Activated T-cell treated with anti-CD3 and anti-CD28 coated beads, Interleukin-2, amount 50 U/mL, for 24 hours (primary cell): ENCODE measurements around the gene VAT1L.

Experiments
- DNase-seq: peaks from one replicate; pipeline ENCODE4 v3.0.0-alpha.2; 2020
- H3K27ac Mint-ChIP-seq: 2 replicates; pipeline ENCODE4 v1.8.0; 2020; ENCODE audit warnings: mild to moderate bottlenecking, mixed read lengths
- H3K27me3 Mint-ChIP-seq: 2 replicates; pipeline ENCODE4 v1.8.0; 2020; ENCODE audit warnings: mixed read lengths
- H3K36me3 Mint-ChIP-seq: 2 replicates; pipeline ENCODE4 v1.8.0; 2020; ENCODE audit warnings: low read depth, mixed read lengths
- H3K4me1 Mint-ChIP-seq: 2 replicates; pipeline ENCODE4 v1.8.0; 2020; ENCODE audit warnings: low read depth, mixed read lengths
- H3K4me3 Mint-ChIP-seq: 2 replicates; pipeline ENCODE4 v1.8.0; 2020; ENCODE audit warnings: mild to moderate bottlenecking, moderate library complexity, mixed read lengths
- H3K9me3 Mint-ChIP-seq: 2 replicates; pipeline ENCODE4 v1.8.0; 2020; ENCODE audit warnings: mixed read lengths

VAT1L gene

GRCh38 chr16:77858060-77858459 is 69.7 kb downstream of the VAT1L start:
- peaks cover 15% of the 10 kb centered on the region for H3K27me3 Mint-ChIP-seq
- no peaks in the 10 kb centered on the region for H3K4me1 Mint-ChIP-seq
- DNase-seq = no peak
- no peaks in the 10 kb centered on the region for H3K9me3 Mint-ChIP-seq
- H3K36me3 Mint-ChIP-seq = no peaks in the 10 kb centered on the region
- H3K4me3 Mint-ChIP-seq = no peak overlapping the region
- no peak overlapping the region for H3K27ac Mint-ChIP-seq

DNA sequence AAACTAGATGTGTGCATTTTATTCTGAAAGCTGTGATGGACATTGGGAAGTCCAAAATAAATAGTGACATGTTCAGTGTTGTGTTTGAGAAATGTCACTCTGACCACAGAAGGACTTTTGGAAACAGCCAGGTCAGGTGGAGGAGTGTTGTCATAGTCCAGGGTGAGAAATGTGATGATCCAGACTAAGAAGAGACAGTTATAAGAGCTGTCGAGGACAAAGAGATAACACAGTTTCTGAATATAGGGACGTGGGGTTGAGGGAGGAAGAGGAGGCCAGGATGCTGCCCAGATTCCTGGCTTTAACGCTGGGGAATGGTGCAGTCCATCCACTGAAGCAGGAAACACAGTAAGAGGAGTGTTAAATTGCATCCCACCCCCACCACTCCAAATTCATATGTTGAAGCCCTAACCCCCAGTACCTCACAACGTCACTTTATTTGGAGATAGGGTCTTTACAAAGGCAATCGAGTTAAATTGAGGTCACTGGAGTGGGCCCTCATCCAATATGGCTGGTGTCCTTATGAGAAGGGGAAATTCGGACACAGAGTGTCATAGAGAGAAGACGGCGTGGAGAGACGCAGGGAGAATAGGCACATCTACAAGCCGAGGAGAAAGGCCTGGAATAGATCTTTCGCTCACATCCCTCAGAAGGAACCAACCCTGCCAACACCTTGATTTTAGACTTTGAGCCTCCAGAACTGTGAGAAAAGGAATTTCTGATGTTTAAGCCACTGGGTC is 71.3 kb downstream of the VAT1L start:
- Mint-ChIP-seq H3K27me3 (peaks cover 18% of the 10 kb centered on the region), H3K9me3 (no peaks in the 10 kb centered on the region), H3K27ac (no peak overlapping the region), H3K36me3 (no peaks in the 10 kb centered on the region), H3K4me1 (no peaks in the 10 kb centered on the region), H3K4me3 (no peak overlapping the region)
- DNase-seq = no peak

- Mint-ChIP-seq H3K27me3 (peaks cover 25% of the 10 kb centered on the region), H3K36me3 (no peaks in the 10 kb centered on the region), H3K9me3 (no peaks in the 10 kb centered on the region), H3K4me1 (no peaks in the 10 kb centered on the region), H3K27ac (no peak overlapping the region), H3K4me3 (no peak overlapping the region)
- DNase-seq = no peak
Measured at GRCh38 chr16:77860953-77861352, 72.6 kb downstream of the VAT1L start.

DNA sequence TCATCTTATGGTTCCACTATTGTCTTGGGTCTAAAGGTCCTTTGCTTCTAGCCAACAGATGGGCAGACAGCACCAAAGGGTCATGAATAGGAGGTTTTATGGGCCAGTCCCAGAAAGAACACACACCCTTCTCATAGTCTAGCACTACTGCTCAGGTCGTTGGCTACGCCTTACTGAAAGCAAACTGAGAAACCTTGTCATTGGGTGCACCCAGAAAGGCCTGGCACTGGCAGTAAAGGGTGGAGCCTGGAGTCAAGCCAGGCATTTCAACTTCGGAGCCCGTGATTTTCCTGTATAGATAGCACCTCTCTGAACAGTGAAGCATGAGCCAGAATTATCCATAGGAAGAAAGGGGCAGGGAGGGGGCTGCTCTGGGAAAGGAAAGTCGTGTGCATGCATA is 74.9 kb downstream of the VAT1L start:
- H3K36me3 Mint-ChIP-seq = no peaks in the 10 kb centered on the region
- no peak for DNase-seq
- H3K9me3 Mint-ChIP-seq = no peaks in the 10 kb centered on the region
- H3K4me3 Mint-ChIP-seq = no peak overlapping the region
- no peak overlapping the region for H3K27ac Mint-ChIP-seq
- peaks cover 19% of the 10 kb centered on the region for H3K27me3 Mint-ChIP-seq
- peaks cover 3% of the 10 kb centered on the region for H3K4me1 Mint-ChIP-seq

DNA sequence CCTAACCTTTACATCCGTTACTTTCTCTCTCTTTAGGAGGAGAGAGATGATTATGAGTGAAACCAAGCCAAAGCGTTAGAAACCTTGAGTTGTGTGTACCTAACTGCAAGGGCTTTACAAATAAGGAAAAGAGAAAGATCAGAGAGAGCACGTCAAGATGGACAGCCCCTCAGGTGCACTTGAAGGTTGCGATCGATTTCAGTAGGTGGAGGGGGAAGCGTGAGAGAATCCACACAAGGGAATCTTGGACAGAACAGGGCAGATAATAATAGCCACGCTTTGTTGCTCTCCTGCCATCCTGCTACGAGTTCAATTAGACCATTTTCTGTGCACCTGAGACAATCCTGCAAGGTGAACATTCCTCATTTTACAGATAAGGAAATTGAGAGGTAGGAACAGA is 78.4 kb downstream of the VAT1L start:
- DNase-seq = no peak
- no peak overlapping the region for H3K4me3 Mint-ChIP-seq
- H3K27ac Mint-ChIP-seq = no peak overlapping the region
- peaks cover 10% of the 10 kb centered on the region for H3K4me1 Mint-ChIP-seq
- peaks cover 19% of the 10 kb centered on the region for H3K27me3 Mint-ChIP-seq
- no peaks in the 10 kb centered on the region for H3K9me3 Mint-ChIP-seq
- no peaks in the 10 kb centered on the region for H3K36me3 Mint-ChIP-seq

GRCh38 chr16:77868052-77868451 is 79.7 kb downstream of the VAT1L start:
- peaks cover 24% of the 10 kb centered on the region for H3K27me3 Mint-ChIP-seq
- H3K27ac Mint-ChIP-seq = no peak overlapping the region
- H3K4me1 Mint-ChIP-seq = peaks cover 10% of the 10 kb centered on the region
- no peak overlapping the region for H3K4me3 Mint-ChIP-seq
- DNase-seq = no peak
- H3K36me3 Mint-ChIP-seq = no peaks in the 10 kb centered on the region
- no peaks in the 10 kb centered on the region for H3K9me3 Mint-ChIP-seq

DNA sequence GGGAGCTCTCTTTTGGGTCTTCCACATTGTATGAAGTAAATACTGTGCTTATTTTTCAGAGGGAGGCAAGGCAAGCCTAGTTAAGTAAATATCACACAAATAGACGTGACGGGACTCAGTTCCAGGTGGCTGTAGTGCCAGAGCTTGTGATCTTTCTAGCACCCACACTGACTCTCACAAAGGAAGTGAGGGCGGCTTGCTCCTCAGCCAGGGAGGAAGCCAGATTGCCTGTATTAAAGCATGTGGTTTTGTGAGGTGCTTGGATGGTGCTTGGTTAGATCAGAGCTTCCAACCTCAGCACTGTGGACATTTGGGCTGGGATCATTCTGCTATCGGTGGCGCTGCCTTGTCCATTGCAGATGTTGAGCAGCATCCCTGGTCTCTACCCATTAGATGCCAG is 80.1 kb downstream of the VAT1L start:
- no peak for DNase-seq
- H3K36me3 Mint-ChIP-seq = no peaks in the 10 kb centered on the region
- H3K27me3 Mint-ChIP-seq = peaks cover 24% of the 10 kb centered on the region
- peaks cover 10% of the 10 kb centered on the region for H3K4me1 Mint-ChIP-seq
- no peaks in the 10 kb centered on the region for H3K9me3 Mint-ChIP-seq
- no peak overlapping the region for H3K4me3 Mint-ChIP-seq
- H3K27ac Mint-ChIP-seq = no peak overlapping the region

- Mint-ChIP-seq H3K4me3 (no peak overlapping the region), H3K27ac (no peak overlapping the region), H3K4me1 (peaks cover 10% of the 10 kb centered on the region), H3K36me3 (no peaks in the 10 kb centered on the region), H3K27me3 (peaks cover 14% of the 10 kb centered on the region), H3K9me3 (no peaks in the 10 kb centered on the region)
- DNase-seq = no peak
Measured at GRCh38 chr16:77869997-77870813, 81.8 kb downstream of the VAT1L start.

DNA sequence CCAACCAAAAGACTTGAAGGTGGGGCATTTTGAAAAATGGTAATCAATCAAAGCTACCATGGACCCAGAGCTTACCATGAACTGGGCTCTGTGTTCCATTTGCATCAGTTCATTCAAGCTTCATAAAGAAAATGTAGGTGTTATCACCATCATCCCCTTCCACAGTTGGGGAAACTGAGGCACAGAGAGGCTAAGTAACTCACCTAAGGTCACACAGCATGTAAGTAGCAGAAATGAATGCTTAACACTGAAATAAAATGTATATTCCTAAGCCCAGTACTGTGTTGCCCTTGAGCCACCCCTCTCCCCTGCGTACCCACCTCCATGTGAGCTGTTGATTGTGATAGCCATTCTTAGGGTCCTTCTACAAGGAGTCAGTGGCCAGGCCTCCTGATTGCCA is 83.6 kb downstream of the VAT1L start:
- DNase-seq = no peak
- Mint-ChIP-seq H3K9me3 (no peaks in the 10 kb centered on the region), H3K36me3 (no peaks in the 10 kb centered on the region), H3K27me3 (peaks cover 13% of the 10 kb centered on the region), H3K4me3 (no peak overlapping the region), H3K4me1 (peaks cover 9% of the 10 kb centered on the region), H3K27ac (no peak overlapping the region)

DNA sequence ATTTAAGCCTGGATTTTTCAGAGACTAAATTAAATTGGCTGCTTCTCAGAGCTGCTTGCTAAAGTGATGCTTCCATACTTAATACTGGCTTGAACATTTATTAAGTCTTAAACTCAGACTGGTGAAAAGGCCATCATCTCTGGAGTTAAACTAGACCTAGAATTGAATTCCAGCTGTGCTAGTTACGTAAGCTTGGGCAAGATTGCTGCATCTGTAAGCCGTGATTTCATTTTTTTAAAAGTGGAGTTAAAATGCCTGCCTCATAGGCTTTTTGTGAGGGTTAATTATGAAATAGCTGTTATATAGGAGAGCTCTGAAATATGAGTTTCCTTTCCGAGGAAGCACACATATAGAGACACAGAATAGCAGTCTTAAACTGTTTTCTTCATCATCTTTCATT is 84.7 kb downstream of the VAT1L start:
- Mint-ChIP-seq H3K4me1 (peaks cover 9% of the 10 kb centered on the region), H3K4me3 (no peak overlapping the region), H3K27ac (no peak overlapping the region), H3K36me3 (no peaks in the 10 kb centered on the region), H3K27me3 (peaks cover 13% of the 10 kb centered on the region), H3K9me3 (no peaks in the 10 kb centered on the region)
- DNase-seq = no peak

GRCh38 chr16:77874347-77874746 is 86.0 kb downstream of the VAT1L start:
- Mint-ChIP-seq H3K27me3 (peaks cover 13% of the 10 kb centered on the region), H3K27ac (no peak overlapping the region), H3K4me1 (no peaks in the 10 kb centered on the region), H3K36me3 (no peaks in the 10 kb centered on the region), H3K4me3 (no peak overlapping the region), H3K9me3 (no peaks in the 10 kb centered on the region)
- no peak for DNase-seq

GRCh38 chr16:77876776-77877175 is 88.4 kb downstream of the VAT1L start:
- Mint-ChIP-seq H3K36me3 (no peaks in the 10 kb centered on the region), H3K27me3 (peaks cover 13% of the 10 kb centered on the region), H3K4me1 (no peaks in the 10 kb centered on the region), H3K27ac (no peak overlapping the region), H3K4me3 (no peak overlapping the region), H3K9me3 (no peaks in the 10 kb centered on the region)
- DNase-seq = no peak

- no peak overlapping the region for H3K4me3 Mint-ChIP-seq
- no peaks in the 10 kb centered on the region for H3K4me1 Mint-ChIP-seq
- DNase-seq = no peak
- peaks cover 7% of the 10 kb centered on the region for H3K27me3 Mint-ChIP-seq
- H3K27ac Mint-ChIP-seq = no peak overlapping the region
- H3K36me3 Mint-ChIP-seq = no peaks in the 10 kb centered on the region
- no peaks in the 10 kb centered on the region for H3K9me3 Mint-ChIP-seq
Measured at GRCh38 chr16:77877712-77878347, 89.5 kb downstream of the VAT1L start.

GRCh38 chr16:77881355-77882030 is 93.1 kb downstream of the VAT1L start:
- no peak overlapping the region for H3K4me3 Mint-ChIP-seq
- no peaks in the 10 kb centered on the region for H3K9me3 Mint-ChIP-seq
- no peaks in the 10 kb centered on the region for H3K36me3 Mint-ChIP-seq
- no peaks in the 10 kb centered on the region for H3K4me1 Mint-ChIP-seq
- H3K27ac Mint-ChIP-seq = no peak overlapping the region
- no peak for DNase-seq
- H3K27me3 Mint-ChIP-seq = peaks cover 6% of the 10 kb centered on the region
